HG03432 (cell line): ENCODE data around the gene CACNA2D1.
A peak's percentile ranks its signal among the peaks of the same experiment; 100 is the strongest.
"Not testable (repeated sequence)": the region's sequence is repeated elsewhere in the genome, so short reads cannot be mapped to it uniquely, and the experiment has no call there.

Experiments
- ATAC-seq: cut with Tn5 transposase; IDR thresholded peaks from one replicate; pipeline ENCODE4 v1.9.1; 2021; ENCODE audit warnings: mild to moderate bottlenecking, moderate library complexity; ENCODE audit not compliant: unreplicated experiment

CACNA2D1 gene

DNA sequence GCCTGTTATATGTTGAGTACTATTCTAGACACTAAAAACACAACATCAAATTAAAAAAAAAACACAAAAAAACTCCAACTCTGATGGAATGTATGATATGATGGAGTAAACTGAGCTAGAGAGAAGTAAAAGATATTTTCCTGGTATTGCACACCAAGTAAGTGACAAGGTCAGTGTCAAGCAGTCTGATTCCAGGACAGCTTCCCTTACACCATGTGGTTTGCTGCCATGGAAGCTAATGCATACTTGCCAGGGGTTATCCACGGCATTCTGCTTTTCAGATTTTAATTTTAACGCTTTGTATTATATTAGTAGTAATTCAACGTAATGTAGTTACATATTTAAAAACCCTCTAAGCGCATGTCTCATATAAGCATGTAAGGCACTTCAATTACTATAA lies 48.4 kb downstream of the CACNA2D1 start:
- no peak for ATAC-seq

DNA sequence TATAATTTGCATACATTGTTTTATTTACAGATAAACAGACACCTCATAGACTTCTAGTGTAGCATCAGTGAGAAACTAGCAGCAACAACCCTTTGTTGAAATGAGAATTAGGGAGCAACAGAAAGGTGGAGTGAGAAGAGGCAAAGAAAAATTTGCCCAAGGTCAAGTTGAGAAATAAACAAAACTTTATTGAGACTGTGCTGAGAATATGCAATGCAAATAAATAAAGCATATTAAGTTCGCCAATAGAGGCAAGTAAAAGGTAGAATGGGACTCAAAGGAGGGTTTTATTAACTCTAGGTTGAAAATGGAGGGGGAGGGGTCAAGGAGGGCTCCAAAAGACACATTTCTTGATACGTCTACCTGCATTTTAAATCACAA lies 49.7 kb downstream of the CACNA2D1 start:
- ATAC-seq: no peak

DNA sequence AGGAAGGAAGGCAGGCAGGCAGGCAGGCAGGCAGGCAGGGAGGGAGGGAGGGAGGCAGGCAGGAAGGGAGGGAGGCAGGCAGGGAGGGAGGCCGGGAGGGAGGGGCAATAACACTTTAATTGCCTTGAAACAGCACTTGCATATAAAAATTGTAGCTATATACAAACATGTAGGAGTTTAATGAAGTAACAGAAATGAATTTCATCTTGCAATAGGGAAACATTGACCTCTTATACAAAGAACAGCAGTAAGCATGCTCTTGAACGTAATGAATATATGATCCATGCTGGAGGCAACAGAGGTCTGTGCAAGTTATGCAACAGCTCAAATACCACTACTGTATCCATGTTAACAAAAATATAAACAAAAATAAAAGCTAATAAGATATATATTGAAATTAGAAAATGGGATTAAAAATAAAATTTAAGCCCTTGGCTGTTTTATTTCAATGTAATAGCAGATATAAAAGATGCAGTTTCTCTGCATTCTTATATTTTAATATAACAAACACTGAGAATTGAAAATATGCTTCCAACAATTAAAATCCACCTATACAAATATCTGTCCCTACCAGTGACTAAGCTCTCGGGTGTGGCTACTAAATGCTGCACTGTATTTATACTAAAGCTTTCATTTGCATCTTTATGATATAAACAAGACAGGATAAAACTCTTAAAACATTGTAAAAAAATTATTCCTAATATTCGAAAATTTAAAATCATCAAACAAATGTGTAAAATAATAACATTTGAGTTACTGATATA lies 50.3 kb downstream of the CACNA2D1 start:
- no peak for ATAC-seq

DNA sequence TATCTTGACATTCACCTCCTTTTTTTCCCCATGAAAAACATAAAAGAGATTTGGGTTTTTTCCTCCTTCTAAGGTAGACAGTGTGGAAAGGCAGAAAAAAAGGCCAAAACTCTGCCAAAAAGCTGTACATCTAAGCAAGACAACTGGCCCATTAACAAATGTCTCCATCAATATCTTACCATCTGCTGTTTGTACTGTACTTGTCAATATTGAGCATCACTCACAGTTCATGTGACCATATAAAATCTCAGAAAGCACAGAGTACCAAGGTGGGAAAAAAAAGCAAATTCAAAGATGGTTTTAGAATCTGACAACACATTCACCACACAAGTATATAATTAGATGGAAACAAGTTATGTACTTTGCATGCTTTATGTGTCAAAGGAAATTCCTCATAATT lies 52.6 kb downstream of the CACNA2D1 start:
- ATAC-seq: no peak

DNA sequence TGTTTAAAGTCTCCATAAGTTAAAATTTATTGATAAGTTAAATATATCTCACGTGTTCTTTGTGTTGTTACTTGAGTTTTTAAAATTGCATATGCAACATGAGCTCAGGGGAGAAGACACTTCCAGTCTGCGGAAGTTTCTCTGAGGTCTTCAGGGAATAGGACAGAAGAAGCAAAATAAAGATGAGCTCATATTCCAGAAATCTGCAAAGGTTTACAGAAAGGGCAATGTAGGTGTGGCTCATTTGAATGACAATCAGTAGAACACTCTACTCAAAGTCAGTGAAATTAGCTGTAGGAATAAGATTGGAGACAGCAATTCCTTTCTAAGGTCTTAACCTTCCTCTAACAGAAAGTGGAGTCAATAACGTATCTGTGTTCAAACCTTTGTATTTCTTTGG lies 53.7 kb downstream of the CACNA2D1 start:
- ATAC-seq: no peak

DNA sequence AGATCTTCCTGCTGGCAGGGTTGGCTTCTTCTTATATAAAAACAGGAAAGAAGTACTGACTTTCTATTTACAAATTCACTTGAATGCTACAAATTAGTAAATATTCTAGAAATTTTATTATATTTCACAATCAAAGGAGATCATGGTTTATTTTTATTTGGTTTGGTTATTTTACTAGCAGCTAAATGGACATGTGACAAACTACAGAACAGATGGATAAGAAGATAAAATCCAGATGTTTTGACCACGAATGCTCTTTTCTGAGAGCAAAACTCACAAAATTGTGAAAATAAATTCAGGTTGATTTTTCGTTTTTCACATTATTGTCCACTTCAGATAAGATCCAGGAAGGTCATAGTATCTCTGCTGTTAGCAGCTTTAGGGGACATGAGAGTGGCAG lies 55.4 kb downstream of the CACNA2D1 start:
- no peak for ATAC-seq

DNA sequence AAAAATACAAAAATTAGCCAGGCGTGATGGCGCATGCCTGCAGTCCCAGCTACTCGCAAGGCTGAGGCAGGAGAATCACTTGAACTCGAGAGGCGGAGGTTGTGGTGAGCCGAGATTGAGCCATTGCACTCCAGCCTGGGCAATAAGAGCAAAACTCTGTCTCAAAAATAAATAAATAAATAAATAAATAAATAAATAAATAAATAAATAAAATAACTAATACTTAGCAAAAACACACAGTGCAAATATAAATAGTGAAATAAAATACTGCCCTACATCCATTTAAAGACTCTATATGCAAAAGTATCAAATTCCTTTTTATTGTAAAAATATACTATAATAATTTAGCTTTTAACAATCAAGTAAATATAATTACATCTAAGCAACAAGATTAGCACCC lies 57.0 kb downstream of the CACNA2D1 start:
- not testable (repeated sequence) for ATAC-seq

DNA sequence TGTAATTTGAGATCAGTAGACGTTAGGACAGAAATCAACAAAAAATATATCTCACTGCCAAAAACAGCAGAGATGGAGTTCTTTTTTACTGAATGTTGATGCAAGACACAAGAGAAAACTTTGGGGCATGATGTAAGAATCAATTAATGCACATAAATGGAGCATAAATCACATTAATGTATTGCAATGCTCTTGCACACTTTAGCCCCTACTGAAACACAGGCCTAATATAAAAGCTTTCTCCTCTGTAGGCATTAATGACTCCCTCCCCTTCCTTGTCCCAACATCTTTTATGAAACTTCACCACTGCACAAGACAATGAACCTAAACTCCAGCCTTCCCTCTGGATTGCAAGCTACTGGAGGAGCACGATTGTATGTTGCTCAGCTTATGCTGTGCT lies 58.8 kb downstream of the CACNA2D1 start:
- no peak for ATAC-seq

DNA sequence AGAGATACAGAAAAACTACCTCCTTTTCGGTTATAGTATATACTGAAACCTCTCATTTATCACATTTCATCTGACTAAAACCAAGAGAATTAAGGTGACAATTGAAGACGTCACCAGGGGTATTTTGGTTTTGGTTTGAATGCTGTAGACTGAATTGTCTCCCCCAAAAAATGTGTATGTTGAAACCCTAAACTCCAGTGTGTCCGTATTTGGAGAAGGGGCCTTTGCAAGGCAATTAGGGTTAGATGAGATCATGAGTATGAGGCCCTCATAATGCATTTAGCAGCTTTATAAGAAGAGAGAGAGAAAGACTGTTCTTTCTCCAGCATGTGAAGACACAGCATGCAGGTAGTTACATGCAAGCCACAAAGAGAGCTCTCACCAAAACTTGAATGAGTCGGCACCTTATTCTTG lies 59.5 kb downstream of the CACNA2D1 start:
- ATAC-seq: peak; percentile 83

DNA sequence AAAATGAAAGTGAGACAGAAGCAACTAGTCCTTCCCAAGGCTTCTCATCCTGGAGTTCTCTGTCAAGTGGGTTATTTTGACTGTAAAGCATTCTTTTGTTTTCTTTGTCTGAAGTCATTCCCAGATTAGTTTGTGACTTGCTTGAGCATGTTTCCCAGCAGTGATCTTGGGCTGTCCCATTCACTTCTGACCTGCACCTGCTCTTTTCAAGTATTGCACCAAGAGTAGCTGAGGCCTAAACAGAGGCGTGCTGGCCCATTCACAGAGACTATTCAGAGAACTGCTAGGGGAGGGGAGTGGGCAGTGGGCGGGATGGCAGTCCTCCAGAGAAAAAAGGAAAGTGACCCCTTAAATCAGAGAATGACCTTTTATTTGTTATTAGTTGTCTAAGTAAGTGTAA lies 61.3 kb downstream of the CACNA2D1 start:
- no peak for ATAC-seq

DNA sequence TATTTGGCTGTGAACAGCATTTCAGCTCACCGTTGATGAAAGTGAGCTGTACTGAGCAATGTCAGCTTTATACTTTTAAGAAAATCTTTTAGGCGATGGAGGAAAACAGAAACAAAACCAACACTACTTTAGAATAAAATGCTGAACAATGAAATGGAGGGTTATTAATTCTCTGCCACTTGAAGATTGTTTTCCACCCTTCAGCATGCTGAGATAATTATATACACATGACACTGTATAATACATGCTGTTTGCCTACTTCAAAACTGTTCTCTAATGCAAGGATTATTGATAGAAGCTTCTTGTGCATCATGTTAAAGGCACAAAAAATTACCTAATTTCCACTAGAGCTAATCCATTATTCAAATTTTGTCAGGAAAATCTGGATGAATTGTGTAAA lies 66.8 kb downstream of the CACNA2D1 start:
- ATAC-seq: no peak

DNA sequence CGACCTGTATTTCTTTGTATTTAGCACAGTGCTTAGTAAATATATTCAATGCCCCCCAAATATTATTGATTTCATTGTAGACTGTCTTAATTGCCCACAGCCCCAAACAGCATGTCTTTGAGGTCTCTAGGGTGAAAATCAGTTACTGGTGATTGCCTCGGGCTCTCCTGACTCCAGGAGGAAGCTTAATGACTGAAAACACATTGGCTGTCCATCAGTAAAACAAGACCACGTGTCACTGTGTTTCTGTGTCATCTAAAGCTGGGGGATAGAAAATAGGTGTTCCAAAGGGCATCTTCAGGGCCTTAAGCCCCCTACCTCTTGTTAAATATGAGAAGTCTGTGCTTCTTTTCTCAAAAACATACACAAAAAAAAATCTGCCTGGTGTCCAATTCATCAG lies 67.9 kb downstream of the CACNA2D1 start:
- ATAC-seq: no peak

DNA sequence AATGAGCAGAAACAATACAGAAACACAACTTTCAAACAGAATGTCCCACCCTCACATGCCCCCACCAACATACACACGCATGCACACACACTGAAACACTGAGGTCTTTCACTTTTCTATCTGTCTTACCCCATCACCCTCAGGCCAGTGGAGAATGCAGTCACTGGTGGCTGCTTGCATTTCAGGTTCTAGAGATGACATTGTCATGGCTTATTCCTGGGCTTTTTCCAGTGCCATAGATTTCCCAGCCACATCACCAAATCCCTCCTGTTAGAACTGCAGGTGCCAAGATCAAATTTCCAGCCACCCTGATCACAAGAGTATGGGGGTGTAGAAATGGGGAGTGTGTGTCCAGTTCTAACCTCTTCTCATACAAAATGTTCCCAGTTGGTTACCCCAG lies 68.4 kb downstream of the CACNA2D1 start:
- ATAC-seq: no peak

DNA sequence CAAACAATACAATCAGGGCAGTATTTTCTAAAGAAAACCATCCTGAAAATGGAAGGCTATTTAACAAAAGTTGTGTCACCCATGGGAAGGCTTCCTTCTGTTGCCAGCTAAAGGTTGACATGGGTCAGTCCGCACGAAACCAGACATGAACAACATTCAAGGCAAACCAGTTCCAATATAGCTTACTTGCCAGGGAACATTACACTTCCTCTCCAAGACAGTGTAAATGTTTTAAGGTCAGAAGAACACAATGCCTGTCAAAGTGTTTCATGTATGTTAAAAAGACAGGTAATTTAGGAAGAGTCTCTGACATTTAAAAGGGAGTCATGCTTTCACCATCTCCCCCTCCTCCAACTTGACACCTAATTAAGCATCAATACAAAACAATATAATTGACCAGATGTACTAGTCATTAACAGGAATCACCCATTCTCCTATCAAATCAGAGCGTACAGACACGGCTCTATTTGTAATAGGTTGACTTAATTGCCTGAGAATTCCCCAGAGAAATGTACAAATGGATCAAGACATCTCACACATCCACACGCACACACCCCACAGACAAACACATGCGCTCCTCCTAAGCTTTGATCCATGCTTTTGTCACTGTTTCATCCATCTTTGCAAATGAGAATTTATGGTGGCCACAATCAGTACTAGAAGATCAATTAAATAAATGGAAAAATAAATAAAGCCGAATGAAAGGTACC lies 69.5 kb downstream of the CACNA2D1 start:
- no peak for ATAC-seq

DNA sequence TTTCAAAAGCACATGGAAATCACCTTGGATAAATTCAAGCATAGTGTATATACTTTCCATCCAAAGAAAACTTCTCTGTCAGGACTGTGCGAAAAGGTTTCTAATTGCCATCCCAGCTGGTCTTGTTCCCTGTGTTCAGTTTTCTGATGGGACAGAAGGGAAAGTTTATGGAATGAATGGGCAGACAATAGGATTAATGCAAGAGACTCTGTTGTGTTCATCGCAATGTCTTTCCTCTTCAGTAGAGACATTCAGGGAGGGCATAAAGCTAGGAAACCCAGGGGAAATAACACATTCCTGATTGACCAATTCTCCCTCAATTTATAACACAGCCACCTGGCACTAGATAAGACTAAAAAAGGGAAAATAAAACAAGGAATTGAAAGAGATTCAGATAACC lies 78.9 kb downstream of the CACNA2D1 start:
- no peak for ATAC-seq

DNA sequence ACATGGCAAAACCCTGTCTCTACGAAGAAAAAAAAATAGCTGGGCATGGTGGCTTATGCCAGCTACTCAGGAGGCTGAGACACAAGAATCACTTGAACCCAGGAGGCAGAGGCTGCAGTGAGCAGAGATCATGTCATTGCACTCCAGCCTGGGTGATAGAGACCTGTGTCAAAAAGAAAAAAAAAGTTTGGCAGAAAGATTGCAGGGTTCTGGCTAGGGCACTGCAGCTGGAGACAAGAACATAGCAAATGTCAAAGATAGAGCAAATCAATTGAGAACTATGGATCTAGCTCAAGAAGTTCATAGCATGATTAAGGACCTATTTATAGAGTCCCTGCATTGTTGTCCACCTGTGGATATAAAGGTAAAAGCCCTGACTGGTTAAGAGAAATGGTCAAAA lies 79.5 kb downstream of the CACNA2D1 start:
- ATAC-seq: no peak

DNA sequence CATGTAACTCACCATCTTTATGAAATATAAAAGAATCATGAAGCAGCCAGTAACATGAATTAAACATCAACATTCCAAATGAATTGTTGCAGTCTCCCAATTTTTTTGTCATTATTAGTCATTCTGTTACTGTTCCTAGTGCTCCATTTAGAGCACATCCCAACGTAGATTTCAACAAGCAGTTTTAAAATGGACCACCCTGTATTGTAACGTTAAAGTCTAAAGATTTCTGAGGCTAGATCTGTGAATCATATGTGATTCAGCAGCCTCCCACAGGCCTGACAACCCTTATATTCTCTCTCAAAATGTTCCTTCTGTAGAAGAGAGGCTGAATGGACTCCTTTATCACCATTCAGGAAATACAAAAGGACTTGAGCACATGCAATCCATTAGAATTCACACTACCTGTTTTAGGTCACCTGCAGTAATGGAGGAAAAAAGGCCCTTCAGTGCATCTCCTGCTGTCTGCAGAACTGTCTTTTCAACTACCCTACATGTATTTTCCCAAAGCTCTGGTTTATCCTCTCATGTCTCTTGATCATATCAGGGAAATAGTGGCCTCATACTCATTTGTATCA lies 81.4 kb downstream of the CACNA2D1 start:
- ATAC-seq: no peak

DNA sequence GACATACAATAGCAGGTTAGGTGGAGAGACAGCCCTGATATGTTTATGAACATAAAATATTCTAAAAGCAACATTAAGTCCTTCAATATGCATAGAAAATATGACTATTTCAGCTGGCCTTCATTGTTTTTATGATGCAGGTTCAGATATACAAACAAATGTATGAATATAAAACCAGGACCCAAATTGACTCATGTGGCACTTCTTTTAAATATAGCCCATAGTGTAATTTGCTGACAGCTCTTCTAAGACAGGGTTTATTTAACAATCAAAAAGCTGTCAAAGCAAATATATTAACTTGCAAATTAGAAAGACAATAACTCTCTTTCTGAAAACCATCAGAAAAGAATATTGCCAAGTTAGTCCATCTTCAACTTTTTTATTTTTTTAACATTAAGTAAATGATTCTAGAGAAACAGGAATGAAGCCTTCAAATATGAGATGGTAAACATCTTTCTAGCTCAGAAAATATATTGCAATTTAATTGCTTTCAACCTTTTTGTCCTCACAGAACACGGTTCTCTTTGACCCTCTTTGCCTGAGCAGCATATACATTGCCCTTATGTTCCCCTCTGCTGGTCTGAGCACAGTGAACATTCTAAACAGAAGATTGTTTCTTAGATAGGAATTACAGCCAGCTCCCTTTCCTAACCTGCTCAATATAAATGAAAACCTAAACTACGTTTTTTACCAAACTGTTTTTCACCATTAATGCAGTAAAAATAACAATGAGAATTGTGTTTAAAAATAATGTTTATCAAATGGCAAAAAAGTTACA lies 82.8 kb downstream of the CACNA2D1 start:
- no peak for ATAC-seq

DNA sequence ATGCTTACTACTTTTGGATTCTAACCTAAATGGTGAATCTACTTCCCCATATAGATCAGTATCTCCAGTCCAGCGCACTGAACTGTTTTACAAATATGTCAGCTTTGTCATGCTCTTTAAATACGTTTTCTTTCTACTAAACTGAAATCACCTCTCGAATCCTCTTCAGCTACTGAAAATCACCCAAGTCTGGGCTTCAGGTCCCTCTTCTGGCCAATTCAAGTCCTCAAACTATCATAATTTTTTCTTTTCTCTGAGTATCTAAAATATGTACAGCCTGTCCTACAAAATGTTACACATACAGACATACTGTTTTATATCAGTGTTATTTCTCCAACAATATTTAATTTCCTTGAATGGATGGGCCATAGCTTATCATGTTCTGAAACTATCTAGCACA lies 84.2 kb downstream of the CACNA2D1 start:
- ATAC-seq: no peak

DNA sequence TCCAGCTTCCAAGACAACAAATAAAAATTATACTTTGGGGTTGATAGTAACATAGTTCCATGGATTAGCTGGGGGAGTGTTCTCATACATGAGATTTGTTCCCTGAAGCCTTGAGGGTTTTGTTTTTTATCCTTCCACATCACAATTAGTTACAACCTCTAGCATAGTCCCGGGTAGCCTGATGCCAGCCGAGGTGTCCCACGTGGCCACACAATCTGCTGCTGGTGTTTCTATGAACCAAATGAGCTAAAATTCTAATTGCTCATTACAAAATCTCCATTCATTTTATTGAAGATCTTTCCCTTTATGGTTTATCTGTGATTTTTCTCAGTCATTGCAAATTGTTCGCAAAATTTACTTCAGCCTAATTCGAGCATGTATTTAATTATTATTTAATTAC lies 84.7 kb downstream of the CACNA2D1 start:
- ATAC-seq: no peak

DNA sequence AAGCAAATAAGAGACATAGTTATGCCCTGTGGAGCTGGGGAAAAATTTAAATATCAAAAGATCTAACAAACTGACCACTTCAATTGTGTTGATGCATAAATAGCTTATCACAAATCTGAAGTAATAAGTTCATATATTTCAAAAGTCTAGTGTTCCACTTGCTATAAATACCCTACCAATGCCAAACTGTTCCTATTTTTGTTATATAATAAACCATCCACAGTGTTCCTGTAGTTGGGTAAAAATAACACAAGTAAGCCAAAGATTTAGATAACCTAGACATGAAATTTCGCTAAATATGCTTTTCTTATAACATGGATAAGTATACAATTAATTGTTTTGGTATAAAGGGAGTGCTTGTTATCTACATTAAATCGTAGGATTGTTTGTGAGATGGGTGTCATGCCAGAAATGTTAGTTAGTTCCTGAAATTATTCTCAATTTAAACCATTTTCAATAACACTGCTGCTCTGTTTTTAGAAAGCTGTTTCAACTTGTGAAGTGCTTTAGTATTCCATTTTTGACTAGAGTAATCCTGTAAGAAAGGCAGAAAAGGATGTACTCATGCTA lies 85.5 kb downstream of the CACNA2D1 start:
- ATAC-seq: no peak
